ENCODE data around the gene FIP1L1.

DNA sequence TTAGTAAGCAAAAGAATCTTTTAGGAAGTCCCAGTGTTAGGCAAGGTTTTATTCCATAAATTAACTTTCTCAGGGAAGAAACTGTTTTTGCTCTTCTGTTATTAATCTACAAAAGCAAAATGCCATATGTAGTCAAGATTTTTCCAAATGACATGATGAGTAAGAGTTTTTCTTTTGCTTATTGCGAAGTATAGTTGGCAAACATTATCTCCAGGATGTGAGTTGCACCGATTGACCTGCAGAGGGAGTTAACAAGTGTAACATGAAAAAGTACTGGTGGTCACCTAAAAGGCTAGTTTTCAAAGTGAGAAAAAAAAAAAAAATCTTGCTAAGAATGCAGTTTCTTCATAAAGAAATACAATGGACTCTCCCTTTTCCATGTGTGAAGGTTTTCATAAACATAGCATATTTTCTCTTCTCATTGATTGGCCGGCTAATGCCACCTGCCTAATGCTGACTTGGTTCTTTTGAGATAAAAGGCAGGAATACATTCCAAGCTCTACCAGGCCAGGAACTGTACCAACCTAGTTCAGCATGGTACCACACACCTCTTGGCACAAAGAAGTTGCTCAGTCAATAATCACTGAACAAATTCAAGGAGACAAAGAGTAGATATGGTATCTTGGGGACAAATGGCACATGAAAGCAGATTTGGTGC lies 113.7 kb downstream of the FIP1L1 start:
- peak; percentile 46 for TF ChIP-seq CTCF (IDR thresholded peaks at IDR 0.05; ENCODE audit: insufficient read depth, low read length)
- TF ChIP-seq POLR2AphosphoS5 (IDR thresholded peaks at IDR 0.05; ENCODE audit: low read depth) = no peak

Measured in HL-60 (cell line).